HCT116 (cell line): ENCODE data around the gene OTULIN. TPM values are rescaled to one million over a fixed set of nuclear protein-coding genes. Genes with fewer than 3 reads are reported as not detected.

ENCODE experiments used
- ATAC-seq: fragments of 200-7000 bp; cut with Tn5 transposase; 2 replicates; pipeline ENCODE4 v1.9.1; 2020; ENCODE audit warnings: mild to moderate bottlenecking, moderate library complexity
- BruUV-seq: library from RNA; stranded (reverse); fragments of 400-500 nt; replicated peaks from 2 replicates; lab custom pipeline; 2021; lab: Mats Ljungman, UMichigan
- CTCF ChIA-PET: fragments of 300-600 bp; sonication (Branson Sonifier 250); formaldehyde crosslinking; loops from one replicate; lab custom pipeline; 2021; ENCODE audit warnings: antibody characterized with exemption; lab: Charles Lee
- POLR2A ChIA-PET: fragments of 300-600, 350-600 bp; sonication (Branson Sonifier 250); formaldehyde crosslinking; loops from one replicate; lab custom pipeline; 2021; ENCODE audit warnings: antibody characterized with exemption; lab: Charles Lee
- RAD21 ChIA-PET, 2 experiments: fragments of 300-600 bp; sonication (Branson Sonifier 250); formaldehyde crosslinking; loops; one replicate each; lab custom pipeline; 2023; ENCODE audit warnings: low total read pairs in 2 of 2; ENCODE audit not compliant: uncharacterized antibody in 2 of 2, unreplicated experiment in 2 of 2, low non-redundant PET in 1 of 2; lab: Charles Lee
- DNase-seq: peaks from one replicate; pipeline ENCODE4 v3.0.0-alpha.2; 2010; ENCODE audit warnings: low read depth, low spot score
- H2AFZ ChIP-seq: fragments of 200-600 bp; shearing (Covaris generic), sonication (generic); 2 replicates; pipeline ENCODE4 v1.6.1; 2017; ENCODE audit warnings: low read depth, mixed run types, mixed read lengths, antibody characterized with exemption, low read length; ENCODE audit not compliant: poor library complexity, severe bottlenecking
- H3K27ac ChIP-seq: 2 replicates; pipeline ENCODE4 v1.5.1; 2012; ENCODE audit warnings: low read depth, low read length
- H3K27me3 ChIP-seq: fragments of 200-600 bp; sonication (generic); 2 replicates; pipeline ENCODE4 v1.6.1; 2016; ENCODE audit warnings: mixed run types, low read length, mixed read lengths; ENCODE audit not compliant: insufficient read depth
- H3K36me3 ChIP-seq, 2 experiments: fragments of 200-500 bp in 1 of 2; fragments of 200-600 bp in 1 of 2; sonication (Bioruptor generic) in 1 of 2; sonication (generic) in 1 of 2; 2 replicates each; pipeline versions ENCODE4 v1.5.1 to v1.6.1; 2014 to 2016; ENCODE audit warnings: low read length in 2 of 2, inconsistent platforms in 1 of 2, mixed read lengths in 1 of 2, mixed run types in 1 of 2; ENCODE audit not compliant: insufficient read depth in 2 of 2, control insufficient read depth in 1 of 2
- H3K4me1 ChIP-seq, 2 experiments: fragments of 200-600 bp in 1 of 2; sonication (generic) in 1 of 2; 2 replicates each; pipeline versions ENCODE4 v1.5.1 to v1.6.1; 2012 to 2017; ENCODE audit warnings: low read length in 2 of 2, inconsistent platforms in 1 of 2, mild to moderate bottlenecking in 1 of 2, mixed read lengths in 1 of 2, mixed run types in 1 of 2, moderate library complexity in 1 of 2; ENCODE audit not compliant: insufficient read depth in 2 of 2, control insufficient read depth in 1 of 2
- H3K4me2 ChIP-seq: fragments of 200-600 bp; sonication (generic); 2 replicates; pipeline ENCODE4 v1.6.1; 2017; ENCODE audit warnings: mixed run types, low read length, mixed read lengths
- H3K4me3 ChIP-seq, 2 experiments: fragments of 200-600 bp in 1 of 2; sonication (generic) in 1 of 2; replicated peaks in 1 of 2; 2 replicates each; pipeline ENCODE4 v1.5.1; 2011 to 2016; ENCODE audit warnings: low read length in 2 of 2, control low read depth in 1 of 2, low read depth in 1 of 2, mild to moderate bottlenecking in 1 of 2, mixed read lengths in 1 of 2, mixed run types in 1 of 2
- H3K79me2 ChIP-seq: fragments of 200-600 bp; sonication (generic); 2 replicates; pipeline ENCODE4 v1.6.1; 2017; ENCODE audit warnings: mild to moderate bottlenecking, mixed run types, low read length, moderate library complexity, mixed read lengths; ENCODE audit not compliant: insufficient read depth
- H3K9ac ChIP-seq: fragments of 200-600 bp; sonication (generic); 2 replicates; pipeline ENCODE4 v1.6.1; 2016; ENCODE audit warnings: low read length, mixed read lengths
- H3K9me2 ChIP-seq: fragments of 200-600 bp; sonication (generic), shearing (Covaris generic); 2 replicates; pipeline ENCODE4 v1.6.1; 2017; ENCODE audit warnings: mixed run types, mild to moderate bottlenecking, moderate library complexity; ENCODE audit not compliant: insufficient read depth
- H3K9me3 ChIP-seq, 2 experiments: fragments of 200-500 bp in 1 of 2; fragments of 200-600 bp in 1 of 2; sonication (Bioruptor generic) in 1 of 2; sonication (generic) in 1 of 2; 2 replicates each; pipeline ENCODE4 v1.6.1; 2014 to 2017; ENCODE audit warnings: low read length in 2 of 2, mixed read lengths in 2 of 2, inconsistent platforms in 1 of 2, low read depth in 1 of 2, mild to moderate bottlenecking in 1 of 2, mixed run types in 1 of 2, moderate library complexity in 1 of 2; ENCODE audit not compliant: control insufficient read depth in 1 of 2, insufficient read depth in 1 of 2
- H4K20me1 ChIP-seq: fragments of 200-600 bp; sonication (generic), shearing (Covaris generic); 2 replicates; pipeline ENCODE4 v1.6.1; 2017; ENCODE audit warnings: mixed run types, mild to moderate bottlenecking, moderate library complexity; ENCODE audit not compliant: insufficient read depth
- CBX3 ChIP-seq: IDR thresholded peaks from 2 replicates; pipeline ENCODE4 v1.6.1; 2012; ENCODE audit warnings: low read depth
- CTCF ChIP-seq, 3 experiments: fragments of 200-600 bp in 1 of 3; sonication (generic) in 1 of 3; IDR thresholded peaks in 2 of 3; conservative IDR thresholded peaks in 1 of 3; 2 replicates each; pipeline ENCODE4 v1.5.1; 2012 to 2017; ENCODE audit warnings: low read depth in 2 of 3, low read length in 2 of 3, antibody characterized with exemption in 1 of 3, borderline replicate concordance in 1 of 3, control low read depth in 1 of 3, mild to moderate bottlenecking in 1 of 3, mixed read lengths in 1 of 3, mixed run types in 1 of 3, moderate library complexity in 1 of 3; ENCODE audit not compliant: insufficient read depth in 1 of 3
- EGR1 ChIP-seq: IDR thresholded peaks from 2 replicates; pipeline ENCODE4 v1.6.1; 2012; ENCODE audit warnings: low read depth
- ELF1 ChIP-seq: IDR thresholded peaks from 2 replicates; pipeline ENCODE4 v1.6.1; 2012; ENCODE audit warnings: low read depth, borderline replicate concordance
- FOSL1 ChIP-seq: IDR thresholded peaks from 2 replicates; pipeline ENCODE4 v1.6.1; 2012; ENCODE audit warnings: low read depth
- JUND ChIP-seq: IDR thresholded peaks from 2 replicates; pipeline ENCODE4 v1.6.1; 2012
- RAD21 ChIP-seq: IDR thresholded peaks from 2 replicates; pipeline ENCODE4 v1.6.1; 2012; ENCODE audit warnings: low read depth, mild to moderate bottlenecking
- YY1 ChIP-seq: IDR thresholded peaks from 2 replicates; pipeline ENCODE4 v1.6.1; 2011; ENCODE audit warnings: low read length, low read depth, moderate library complexity, mild to moderate bottlenecking; ENCODE audit not compliant: insufficient replicate concordance; ENCODE audit errors: extremely low read depth
- intact Hi-C: fragments of 100-400 bp; cut with micrococcal nuclease; formaldehyde crosslinking; loops from 2 replicates; pipeline ENCODE4 v1.10.0; 2022
- total RNA-seq: library from RNA; stranded (reverse); gene quantifications from one replicate; pipeline ENCODE4 v1.2.1, GENCODE V29; 2021; ENCODE audit not compliant: unreplicated experiment
- TF ChIP-seq, protein P1 (sequence below): IDR thresholded peaks from 2 replicates; pipeline ENCODE4 v1.6.1; 2012; ENCODE audit warnings: low read depth

Gene OTULIN
- total RNA-seq, 1 experiment from 2014 or later = 25.7 TPM

DNA sequence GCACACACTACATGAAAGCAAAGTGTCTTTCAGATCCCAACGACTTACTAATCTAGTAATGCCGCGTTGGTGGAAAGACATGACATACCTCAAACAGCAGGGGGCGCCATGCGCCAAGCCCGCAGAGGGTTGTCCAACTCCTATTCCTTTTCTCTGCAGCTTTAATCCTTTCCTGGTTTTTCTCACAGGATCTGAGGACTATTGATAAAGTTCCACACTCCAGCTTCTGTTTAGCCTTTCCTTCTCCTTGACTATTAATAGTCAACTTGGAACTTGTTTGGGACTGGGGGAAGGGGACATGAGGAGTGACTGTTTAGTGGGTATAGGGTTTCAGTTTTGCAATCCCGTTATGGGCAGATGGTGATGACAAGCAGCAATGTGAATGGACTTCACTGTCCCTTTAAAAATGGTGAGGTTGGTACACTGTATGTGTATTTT is 62.9 kb downstream of the OTULIN start:
- Histone ChIP-seq H3K9ac (no peak overlapping the region), H3K4me3 (no peak overlapping the region), H3K27me3 (no peaks in the 10 kb centered on the region), H2AFZ (no peak overlapping the region), H3K36me3 (no peaks in the 10 kb centered on the region), H4K20me1 (no peaks in the 10 kb centered on the region), H3K9me3 (no peaks in the 10 kb centered on the region)
- BruUV-seq = no TSS peak
- intact Hi-C loops = loop anchor here (1.0 to 5.0 kb wide), 5 partner anchors 143 to 287 kb away; partner anchors contain the start of gene ANKH
- RAD21 ChIA-PET = interaction anchor here in 1 of 2 experiments (1.2 kb wide), 1 partner anchor 276 kb away, joined by 3 read pairs; no protein-coding TSS in a partner anchor
- TF ChIP-seq RAD21 = peak; percentile 95
- peak; percentile 85 to 97 (median 87) for TF ChIP-seq CTCF (IDR thresholded peaks at IDR 0.05 in 2 of 3, conservative IDR thresholded peaks at IDR 0.05 in 1 of 3; ENCODE audit: borderline replicate concordance in 1 of 3, insufficient read depth in 1 of 3, low read depth in 2 of 3, low read length in 2 of 3)
- TF ChIP-seq YY1 = no peak
- TF ChIP-seq, all 23 proteins: peak for 2
- Histone ChIP-seq H3K79me2 (no peaks in the 10 kb centered on the region), H3K4me1 (peaks cover 0 to 10% of the 10 kb centered on the region in 2 experiments; a peak in 1 of 4 replicates), H3K4me2 (no peak overlapping the region), H3K9me2 (no peaks in the 10 kb centered on the region), H3K27ac (no peak overlapping the region)
- peak; percentile 54 for DNase-seq
- peak; percentile 87 for ATAC-seq
- ChIA-PET CTCF (interaction anchor here (1.2 to 4.7 kb wide), 4 partner anchors 276 to 287 kb away, joined by 5 to 39 read pairs (median 6); no protein-coding TSS in a partner anchor), POLR2A (no interaction called here)

DNA sequence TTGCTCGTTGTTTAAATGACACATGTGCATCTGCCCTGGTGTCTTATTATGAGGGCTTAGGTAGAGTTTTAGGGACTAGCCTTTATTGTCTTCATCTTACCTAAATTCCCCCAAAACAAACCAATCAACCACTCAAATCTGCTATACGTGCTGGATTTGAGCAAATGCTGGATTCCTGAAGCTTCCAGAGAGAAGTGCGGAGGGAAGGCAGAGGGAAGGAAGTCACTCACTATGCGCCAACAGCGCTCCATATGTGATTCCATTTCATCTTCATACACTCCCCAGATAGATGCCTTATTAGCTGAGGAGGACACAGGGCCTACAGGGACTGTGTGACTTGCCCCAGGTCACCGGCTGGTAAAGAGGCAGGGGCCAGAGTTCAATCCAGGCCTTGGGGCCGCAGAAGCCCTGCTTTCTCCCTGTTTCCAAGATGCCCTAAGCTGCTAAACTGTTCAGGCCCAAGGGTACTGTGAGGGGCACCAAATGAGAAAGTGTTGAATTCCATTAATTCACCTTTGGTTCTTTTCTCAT is 63.5 kb downstream of the OTULIN start:
- ChIA-PET POLR2A (no interaction called here), CTCF (interaction anchor here (1.2 to 4.7 kb wide), 4 partner anchors 275 to 287 kb away, joined by 5 to 39 read pairs (median 6); no protein-coding TSS in a partner anchor), RAD21 (interaction anchor here (0.6 to 1.2 kb wide), 2 partner anchors 10 to 276 kb away, joined by 3 read pairs; no protein-coding TSS in a partner anchor)
- no peak overlapping the region for H3K9ac ChIP-seq
- H3K27me3 ChIP-seq = no peaks in the 10 kb centered on the region
- H3K9me2 ChIP-seq = no peaks in the 10 kb centered on the region
- H3K4me2 ChIP-seq = no peak overlapping the region
- intact Hi-C loops = loop anchor here (1.0 to 5.0 kb wide), 5 partner anchors 143 to 286 kb away; partner anchors contain the start of gene ANKH
- H4K20me1 ChIP-seq = no peaks in the 10 kb centered on the region
- no TSS peak for BruUV-seq
- no peaks in the 10 kb centered on the region for H3K79me2 ChIP-seq
- DNase-seq (no peak), ATAC-seq (no peak)
- H3K9me3 ChIP-seq = no peaks in the 10 kb centered on the region
- H3K36me3 ChIP-seq = no peaks in the 10 kb centered on the region
- no peak overlapping the region for H2AFZ ChIP-seq
- peaks cover 0 to 10% of the 10 kb centered on the region in 2 experiments; a peak in 1 of 4 replicates for H3K4me1 ChIP-seq
- no peak overlapping the region for H3K4me3 ChIP-seq
- no peak overlapping the region for H3K27ac ChIP-seq
- TF ChIP-seq CTCF (IDR thresholded peaks at IDR 0.05 in 2 of 3, conservative IDR thresholded peaks at IDR 0.05 in 1 of 3; ENCODE audit: borderline replicate concordance in 1 of 3, insufficient read depth in 1 of 3, low read depth in 2 of 3, low read length in 2 of 3) (no peak), FOSL1 (no peak), EGR1 (no peak), JUND (no peak), ELF1 (no peak), CBX3 (no peak)
- TF ChIP-seq, protein P1, sequence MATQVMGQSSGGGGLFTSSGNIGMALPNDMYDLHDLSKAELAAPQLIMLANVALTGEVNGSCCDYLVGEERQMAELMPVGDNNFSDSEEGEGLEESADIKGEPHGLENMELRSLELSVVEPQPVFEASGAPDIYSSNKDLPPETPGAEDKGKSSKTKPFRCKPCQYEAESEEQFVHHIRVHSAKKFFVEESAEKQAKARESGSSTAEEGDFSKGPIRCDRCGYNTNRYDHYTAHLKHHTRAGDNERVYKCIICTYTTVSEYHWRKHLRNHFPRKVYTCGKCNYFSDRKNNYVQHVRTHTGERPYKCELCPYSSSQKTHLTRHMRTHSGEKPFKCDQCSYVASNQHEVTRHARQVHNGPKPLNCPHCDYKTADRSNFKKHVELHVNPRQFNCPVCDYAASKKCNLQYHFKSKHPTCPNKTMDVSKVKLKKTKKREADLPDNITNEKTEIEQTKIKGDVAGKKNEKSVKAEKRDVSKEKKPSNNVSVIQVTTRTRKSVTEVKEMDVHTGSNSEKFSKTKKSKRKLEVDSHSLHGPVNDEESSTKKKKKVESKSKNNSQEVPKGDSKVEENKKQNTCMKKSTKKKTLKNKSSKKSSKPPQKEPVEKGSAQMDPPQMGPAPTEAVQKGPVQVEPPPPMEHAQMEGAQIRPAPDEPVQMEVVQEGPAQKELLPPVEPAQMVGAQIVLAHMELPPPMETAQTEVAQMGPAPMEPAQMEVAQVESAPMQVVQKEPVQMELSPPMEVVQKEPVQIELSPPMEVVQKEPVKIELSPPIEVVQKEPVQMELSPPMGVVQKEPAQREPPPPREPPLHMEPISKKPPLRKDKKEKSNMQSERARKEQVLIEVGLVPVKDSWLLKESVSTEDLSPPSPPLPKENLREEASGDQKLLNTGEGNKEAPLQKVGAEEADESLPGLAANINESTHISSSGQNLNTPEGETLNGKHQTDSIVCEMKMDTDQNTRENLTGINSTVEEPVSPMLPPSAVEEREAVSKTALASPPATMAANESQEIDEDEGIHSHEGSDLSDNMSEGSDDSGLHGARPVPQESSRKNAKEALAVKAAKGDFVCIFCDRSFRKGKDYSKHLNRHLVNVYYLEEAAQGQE = no peak
